ENCODE measurements around the gene NDUFA12. TPM values are rescaled to one million over a fixed set of nuclear protein-coding genes. Genes with fewer than 3 reads are reported as not detected.
A peak's percentile ranks its signal among the peaks of the same experiment; 100 is the strongest.
"Not testable (repeated sequence)": the region's sequence is repeated elsewhere in the genome, so short reads cannot be mapped to it uniquely, and the experiment has no call there.

The NDUFA12 gene
- 129 and 149 TPM in 2 replicates for total RNA-seq (2014; rRNA removed; shearing (Covaris generic))
- 79.1 and 114 TPM in 2 replicates for polyA plus RNA-seq (2015; cell fraction: cytosol; rRNA removed)
- 9.1 and 12.2 TPM in 2 replicates for polyA plus RNA-seq (2015; cell fraction: nucleus; rRNA removed)

DNA sequence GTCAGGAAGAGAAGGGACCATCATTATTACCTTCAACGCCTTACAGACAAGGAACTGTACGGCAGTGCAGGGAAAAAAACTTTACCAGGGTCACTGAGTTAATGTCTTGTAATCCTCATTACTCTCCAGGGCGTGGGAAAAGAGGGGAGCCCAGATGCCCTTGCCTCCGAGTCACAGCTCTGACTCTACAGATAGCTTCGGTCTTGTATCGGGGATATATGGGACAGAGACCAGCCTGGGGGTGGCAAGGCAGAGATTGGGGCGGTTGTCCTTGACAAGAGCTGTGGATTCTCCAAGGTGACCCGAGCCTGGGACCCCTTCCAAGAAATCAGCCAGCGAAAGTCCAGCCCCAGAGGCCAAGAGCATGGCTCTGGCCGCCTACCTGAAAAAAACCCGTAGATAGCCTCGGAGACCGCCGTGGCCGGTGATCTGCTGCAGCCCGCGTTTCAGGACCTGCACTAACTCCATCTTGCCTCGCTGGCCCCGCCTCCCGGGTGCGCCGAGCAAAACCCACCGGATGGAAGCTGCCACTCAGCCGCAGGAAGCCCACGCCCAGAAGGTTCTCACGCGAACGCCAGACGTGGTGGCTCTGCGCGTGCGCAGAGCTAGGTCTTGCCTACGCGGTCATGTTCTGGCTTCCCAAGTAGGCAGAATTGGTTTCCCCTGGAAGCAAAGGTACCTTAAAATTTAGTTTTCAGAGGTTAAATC is at the start of gene NDUFA12:
Gene NDUFA12, minus strand, starts transcription at position 485 of the 708 bp plus-strand sequence. Its CDS starts 17 bp downstream, at position 468.
- in situ Hi-C loops (cut with HindIII; ENCODE audit: low pct_unique_long_range_greater_than_20kb, low sequenced_read_pairs), result no loop called here
- DNase-seq (ENCODE audit: low read depth, low spot score), result peak; percentile 97

DNA sequence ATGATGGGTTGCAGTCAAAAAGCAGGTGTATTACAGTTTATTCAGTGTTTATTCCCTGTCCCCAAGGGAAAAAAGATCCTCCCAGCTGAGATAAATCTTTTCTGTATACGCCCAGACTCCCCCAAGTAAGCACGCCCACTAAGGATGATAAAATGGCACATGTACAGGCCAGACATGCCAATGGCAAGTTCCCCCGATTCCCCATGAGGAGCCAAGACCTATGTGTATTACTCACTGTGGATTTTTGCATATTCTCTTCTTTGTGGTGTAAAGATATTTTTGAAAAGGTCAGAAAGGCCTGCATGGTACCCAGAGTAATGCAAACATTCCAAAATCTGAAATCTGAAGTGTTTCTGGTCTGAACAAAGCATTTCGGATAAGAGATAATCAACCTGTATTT is 47.7 kb upstream of the NDUFA12 start:
- in situ Hi-C loops (cut with HindIII; ENCODE audit: low pct_unique_long_range_greater_than_20kb, low sequenced_read_pairs), result no loop called here
- DNase-seq (ENCODE audit: low read depth, low spot score), result no peak

GRCh38 chr12:95037906-95038305 is 34.4 kb upstream of the NDUFA12 start:
- in situ Hi-C loops (cut with HindIII; ENCODE audit: low pct_unique_long_range_greater_than_20kb, low sequenced_read_pairs), result no loop called here
- DNase-seq (ENCODE audit: low read depth, low spot score), result no peak

- in situ Hi-C loops (cut with HindIII; ENCODE audit: low pct_unique_long_range_greater_than_20kb, low sequenced_read_pairs), result no loop called here
- DNase-seq (ENCODE audit: low read depth, low spot score), result no peak
Observed at GRCh38 chr12:95034750-95035149, 31.3 kb upstream of the NDUFA12 start.

DNA sequence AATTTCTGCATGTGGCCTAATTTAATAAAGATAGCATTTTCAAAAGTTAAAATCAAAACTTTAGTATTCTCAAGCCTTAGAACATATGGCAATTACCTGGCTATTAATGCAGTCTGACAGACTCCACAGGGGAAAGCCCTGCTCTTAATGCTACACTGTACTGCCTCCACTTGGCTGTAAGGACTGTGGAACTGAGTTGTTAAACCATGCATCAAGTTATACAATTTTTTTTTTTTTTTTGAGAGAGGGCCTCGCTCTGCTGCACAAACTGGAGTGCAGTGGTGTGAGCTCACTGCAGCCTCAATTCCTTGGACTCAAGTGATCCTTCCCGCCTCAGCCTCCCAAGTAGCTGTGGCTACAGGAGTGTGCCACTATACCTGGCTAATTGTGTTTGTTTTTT is 19.0 kb upstream of the NDUFA12 start:
- DNase-seq (ENCODE audit: low read depth, low spot score), result no peak
- in situ Hi-C loops (cut with HindIII; ENCODE audit: low pct_unique_long_range_greater_than_20kb, low sequenced_read_pairs), result no loop called here

DNA sequence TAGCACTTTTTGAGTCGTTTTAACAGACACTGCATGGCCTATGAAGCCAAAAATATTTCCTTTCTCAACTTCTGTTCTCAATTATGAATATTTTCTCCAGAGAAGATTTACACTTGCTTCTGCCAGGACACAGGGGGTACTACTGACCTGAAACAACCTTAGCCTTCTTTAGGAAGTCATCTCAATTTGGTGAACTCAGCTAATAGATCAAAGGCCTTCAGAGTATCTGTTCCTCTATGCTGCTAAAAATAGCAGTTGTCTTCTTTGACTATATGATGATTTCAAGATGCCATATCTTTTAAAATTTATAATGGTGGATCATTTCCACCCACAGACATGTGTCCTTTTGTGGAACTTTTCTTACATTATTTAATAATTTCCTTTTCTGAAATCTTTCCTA is 14.0 kb upstream of the NDUFA12 start:
- in situ Hi-C loops (cut with HindIII; ENCODE audit: low pct_unique_long_range_greater_than_20kb, low sequenced_read_pairs), result no loop called here
- DNase-seq (ENCODE audit: low read depth, low spot score), result no peak

DNA sequence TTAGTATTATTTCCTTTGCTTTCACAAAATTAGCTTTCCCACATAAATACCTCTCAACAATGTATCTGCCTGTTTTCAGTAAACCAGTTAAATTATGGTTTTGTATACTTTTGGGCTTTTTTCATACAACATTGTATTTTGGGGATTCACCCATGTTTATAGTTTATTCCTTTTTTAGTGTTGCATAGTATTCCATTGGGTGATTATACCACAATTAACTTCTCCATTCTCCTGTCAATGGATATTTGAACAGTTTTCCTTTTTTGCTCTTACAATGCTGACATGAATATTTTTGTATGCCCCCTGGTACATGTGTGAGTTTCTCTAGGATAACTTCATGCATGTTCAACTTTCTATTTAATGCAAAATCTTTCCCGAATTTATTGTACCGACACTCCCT is 12.6 kb upstream of the NDUFA12 start:
- in situ Hi-C loops (cut with HindIII; ENCODE audit: low pct_unique_long_range_greater_than_20kb, low sequenced_read_pairs), result no loop called here
- no peak for DNase-seq (ENCODE audit: low read depth, low spot score)

GRCh38 chr12:95014554-95014953 is 11.1 kb upstream of the NDUFA12 start:
- in situ Hi-C loops (cut with HindIII; ENCODE audit: low pct_unique_long_range_greater_than_20kb, low sequenced_read_pairs), result no loop called here
- DNase-seq (ENCODE audit: low read depth, low spot score), result no peak

- DNase-seq (ENCODE audit: low read depth, low spot score), result no peak
- in situ Hi-C loops (cut with HindIII; ENCODE audit: low pct_unique_long_range_greater_than_20kb, low sequenced_read_pairs), result no loop called here
Observed at GRCh38 chr12:95006206-95006605, 2.7 kb upstream of the NDUFA12 start.

GRCh38 chr12:95004610-95005009 is 1.1 kb upstream of the NDUFA12 start:
- no peak for DNase-seq (ENCODE audit: low read depth, low spot score)

DNA sequence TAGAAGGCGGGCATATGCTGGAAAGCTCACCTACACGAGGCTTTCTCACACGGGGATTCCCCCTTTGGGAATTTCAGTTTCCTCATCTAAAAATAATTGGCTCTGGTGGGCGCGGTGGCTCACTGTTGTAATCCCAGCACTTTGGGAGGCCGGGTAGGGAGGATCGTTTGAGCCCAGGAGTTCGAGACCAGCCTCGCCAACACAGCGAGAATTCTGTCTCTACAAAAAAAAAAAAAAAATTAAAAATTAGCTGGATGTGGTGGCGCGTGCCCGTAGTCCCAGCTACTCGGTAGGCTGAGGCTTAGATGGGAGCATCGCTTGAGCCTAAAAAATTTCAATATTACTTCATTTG is 400 bp upstream of the NDUFA12 start:
- DNase-seq (ENCODE audit: low read depth, low spot score), result no peak

More at GRCh38 chr12:95004610-95005009, 1.1 kb upstream of the NDUFA12 start:
- in situ Hi-C loops (cut with HindIII; ENCODE audit: low pct_unique_long_range_greater_than_20kb, low sequenced_read_pairs), result no loop called here

DNA sequence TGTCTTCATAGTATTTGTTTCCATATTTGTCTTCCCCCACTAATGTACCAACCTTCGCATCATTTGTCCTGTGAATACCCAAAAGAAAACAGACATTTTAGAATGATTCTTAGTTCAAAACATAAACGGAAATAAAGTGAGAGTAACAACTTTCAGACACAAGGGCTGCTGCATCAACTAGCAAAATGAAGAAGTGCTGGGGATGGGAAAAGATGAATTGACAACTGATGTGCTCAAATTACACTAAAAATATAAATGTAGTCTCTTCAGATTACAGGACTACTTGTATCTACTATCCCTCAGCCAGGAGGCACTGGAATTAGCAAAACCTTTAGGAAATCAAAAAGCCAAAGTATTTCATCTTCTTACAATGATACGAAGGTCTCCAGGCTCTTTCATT is 743 bp downstream of the NDUFA12 start:
- no peak for DNase-seq (ENCODE audit: low read depth, low spot score)
- in situ Hi-C loops (cut with HindIII; ENCODE audit: low pct_unique_long_range_greater_than_20kb, low sequenced_read_pairs), result no loop called here

More for the DNA sequence above, 400 bp upstream of the NDUFA12 start:
- in situ Hi-C loops (cut with HindIII; ENCODE audit: low pct_unique_long_range_greater_than_20kb, low sequenced_read_pairs), result no loop called here

DNA sequence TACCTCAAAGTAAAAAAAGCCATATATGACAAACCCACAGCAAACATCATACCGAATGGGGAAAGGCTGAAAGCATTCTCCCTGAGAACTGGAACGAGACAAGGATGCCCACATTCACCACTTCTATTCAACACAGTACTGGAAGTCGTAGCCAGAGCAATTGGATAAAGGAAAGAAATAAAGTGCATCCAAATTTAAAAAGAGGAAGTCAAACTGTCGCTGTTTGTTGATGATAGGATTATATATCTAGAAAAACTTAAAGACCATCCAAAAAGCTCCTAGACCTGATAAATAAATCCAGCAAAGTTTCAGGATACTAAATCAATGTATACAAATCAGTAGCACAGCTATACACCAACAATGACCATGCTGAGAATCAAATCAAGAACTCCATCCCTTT is 5.2 kb downstream of the NDUFA12 start:
- in situ Hi-C loops (cut with HindIII; ENCODE audit: low pct_unique_long_range_greater_than_20kb, low sequenced_read_pairs), result no loop called here
- no peak for DNase-seq (ENCODE audit: low read depth, low spot score)

DNA sequence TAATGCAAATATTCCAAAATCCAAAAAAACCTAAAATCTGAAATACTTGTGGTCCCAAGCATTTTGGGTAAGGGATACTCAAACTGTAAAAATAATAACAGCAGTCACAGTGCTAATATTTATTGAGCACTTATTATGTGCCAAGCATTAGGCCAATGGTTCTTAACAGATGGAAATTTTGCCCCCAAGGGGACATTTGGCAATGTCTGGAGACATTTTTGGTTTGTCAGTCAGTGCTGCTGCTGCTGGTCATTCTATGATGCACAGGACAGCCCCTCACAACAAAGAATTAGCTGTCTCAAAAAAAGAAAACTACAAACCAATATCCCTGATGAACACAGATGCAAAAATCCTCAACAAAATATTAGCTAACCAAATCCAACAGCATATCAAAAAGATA is 5.8 kb downstream of the NDUFA12 start:
- DNase-seq (ENCODE audit: low read depth, low spot score), result no peak
- in situ Hi-C loops (cut with HindIII; ENCODE audit: low pct_unique_long_range_greater_than_20kb, low sequenced_read_pairs), result no loop called here

- DNase-seq (ENCODE audit: low read depth, low spot score), result no peak
- in situ Hi-C loops (cut with HindIII; ENCODE audit: low pct_unique_long_range_greater_than_20kb, low sequenced_read_pairs), result no loop called here
Observed at GRCh38 chr12:94997061-94997460, 6.4 kb downstream of the NDUFA12 start.

GRCh38 chr12:94994312-94994711 is 9.2 kb downstream of the NDUFA12 start:
- in situ Hi-C loops (cut with HindIII; ENCODE audit: low pct_unique_long_range_greater_than_20kb, low sequenced_read_pairs), result no loop called here

DNA sequence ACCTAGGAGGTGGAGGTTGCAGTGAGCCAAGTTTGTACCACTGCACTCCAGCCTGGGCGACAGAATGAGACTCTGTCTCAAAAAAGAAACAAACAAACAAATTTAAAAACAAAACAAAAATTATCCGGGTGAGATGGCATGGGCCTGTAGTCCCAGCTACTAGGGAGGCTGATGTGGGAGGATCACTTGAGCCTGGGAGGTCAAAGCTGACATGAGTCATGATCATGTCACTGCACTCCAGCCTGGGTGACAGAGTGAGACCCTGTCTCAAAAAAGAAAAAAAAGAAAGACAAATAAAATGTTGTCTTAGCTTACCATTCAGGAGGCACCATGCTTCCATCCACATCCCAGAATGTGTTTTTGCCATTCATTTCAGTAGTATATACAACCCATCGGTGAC is 9.6 kb downstream of the NDUFA12 start:
- in situ Hi-C loops (cut with HindIII; ENCODE audit: low pct_unique_long_range_greater_than_20kb, low sequenced_read_pairs); DNase-seq (ENCODE audit: low read depth, low spot score): not testable (repeated sequence)

More at GRCh38 chr12:94994312-94994711, 9.2 kb downstream of the NDUFA12 start:
- DNase-seq (ENCODE audit: low read depth, low spot score), result no peak

GRCh38 chr12:94990222-94990621 is 13.3 kb downstream of the NDUFA12 start:
- DNase-seq (ENCODE audit: low read depth, low spot score), result no peak
- in situ Hi-C loops (cut with HindIII; ENCODE audit: low pct_unique_long_range_greater_than_20kb, low sequenced_read_pairs), result no loop called here

DNA sequence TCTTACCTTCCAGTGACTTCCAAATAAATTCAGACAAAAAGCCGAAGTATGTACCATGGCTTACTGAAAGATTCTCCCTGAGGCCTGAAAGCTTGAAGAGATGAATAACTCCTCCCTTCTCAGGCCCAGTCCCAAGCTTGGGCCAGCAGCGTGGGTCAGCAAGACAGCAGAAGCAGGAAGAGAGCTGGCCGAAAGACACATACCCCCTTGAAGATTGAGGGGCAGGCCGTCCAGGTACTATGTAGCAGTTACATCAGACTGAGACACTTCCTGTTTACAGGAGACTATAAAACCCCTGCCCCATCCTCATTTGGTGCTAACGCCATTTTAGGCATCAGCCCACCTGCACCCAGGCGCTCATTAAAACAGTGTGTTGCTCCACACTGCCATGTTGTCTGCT is 15.0 kb downstream of the NDUFA12 start:
- in situ Hi-C loops (cut with HindIII; ENCODE audit: low pct_unique_long_range_greater_than_20kb, low sequenced_read_pairs), result no loop called here
- DNase-seq (ENCODE audit: low read depth, low spot score), result no peak
